Stimulated activated CD4-positive, alpha-beta T cell treated with anti-CD3 and anti-CD28 coated beads, Interleukin-4, amount 100 ng/mL, for 24 hours (primary cell): ENCODE results near the gene GDI2.

Experiments
- DNase-seq: peaks from one replicate; pipeline ENCODE4 v3.0.0-alpha.2; 2020

The GDI2 gene

GRCh38 chr10:5737352-5737751 is 75.9 kb downstream of the GDI2 start:
- no peak for DNase-seq

GRCh38 chr10:5736591-5736990 is 76.6 kb downstream of the GDI2 start:
- DNase-seq, result no peak

DNA sequence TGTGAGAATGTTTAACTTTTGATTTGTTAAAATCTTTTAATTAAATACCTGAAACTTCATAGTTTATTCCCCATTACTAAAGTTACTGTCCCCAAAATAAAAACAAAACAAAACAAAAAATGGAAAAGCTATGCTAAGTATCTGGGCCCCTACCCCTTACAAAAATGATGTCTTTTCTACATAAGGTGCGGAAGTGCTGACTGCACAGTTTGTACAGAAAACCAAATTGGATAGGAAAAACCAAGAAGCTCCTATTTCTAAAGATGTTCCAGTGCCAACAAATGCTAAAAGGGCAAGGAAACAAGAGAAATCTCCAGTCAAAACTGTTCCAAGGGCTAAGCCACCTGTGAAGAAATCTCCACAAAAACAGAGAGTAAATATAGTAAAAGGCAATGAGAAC is 78.1 kb downstream of the GDI2 start:
- no peak for DNase-seq

DNA sequence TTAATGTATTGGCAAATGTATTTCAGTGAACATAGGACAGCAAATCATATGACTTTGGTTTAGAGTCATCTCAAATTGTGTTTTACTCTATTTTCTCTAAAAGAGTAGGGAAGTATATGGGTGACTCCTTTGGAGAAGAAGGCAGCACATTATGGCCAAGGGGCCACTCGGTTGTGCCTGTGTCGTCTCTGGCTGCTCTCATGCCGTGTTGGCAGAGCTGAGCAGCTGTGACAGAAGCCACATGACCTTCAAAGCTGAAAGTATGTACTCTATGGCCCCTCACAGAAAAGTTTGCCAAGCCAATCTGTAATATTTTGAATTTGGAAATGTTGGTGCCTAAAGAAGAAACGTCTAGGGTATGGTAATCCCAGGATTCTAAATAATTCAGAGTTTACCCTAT is 81.1 kb downstream of the GDI2 start:
- DNase-seq, result no peak

- DNase-seq, result no peak
These were observed 81.7 kb downstream of the GDI2 start for GRCh38 chr10:5731559-5731958.

DNA sequence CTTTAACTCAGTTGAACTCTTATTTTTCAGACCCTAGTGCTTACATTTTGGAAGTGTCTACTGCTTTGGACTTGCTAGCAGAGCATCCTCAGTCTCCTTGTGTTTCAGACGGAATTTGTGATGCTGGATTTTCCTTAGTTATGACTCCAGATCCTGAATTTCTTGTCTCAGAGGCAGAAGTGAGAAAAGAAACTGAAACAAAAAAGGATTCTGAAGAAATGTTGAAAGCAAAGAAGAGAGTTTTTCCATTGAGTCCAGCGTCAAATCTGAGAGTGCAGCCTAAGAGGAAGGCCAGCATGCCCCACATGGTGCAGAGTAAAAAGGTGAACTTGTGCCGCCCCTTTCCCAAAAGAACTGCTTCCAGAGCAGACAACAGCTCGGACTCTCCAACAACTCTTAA is 82.5 kb downstream of the GDI2 start:
- DNase-seq, result no peak

GRCh38 chr10:5723692-5724091 is 89.5 kb downstream of the GDI2 start:
- no peak for DNase-seq

- DNase-seq, result no peak
These were observed 93.1 kb downstream of the GDI2 start for GRCh38 chr10:5720182-5720581.

- no peak for DNase-seq
These were observed 93.7 kb downstream of the GDI2 start for GRCh38 chr10:5719546-5719945.
